ENCODE results near the gene GALC.

GALC gene

GRCh38 chr14:88005050-88005481 lies 12.1 kb upstream of the GALC start, which contains the start of gene GPR65:
Gene GPR65 (plus strand): TSS chr14:88005135. CDS start chr14:88010848, 5,713 bp downstream.
- TF ChIP-seq FOXP2 (optimal IDR thresholded peaks at IDR 0.05; ENCODE audit: borderline replicate concordance, extremely low read depth, extremely low read length, insufficient read depth) = no peak
- no peak for TF ChIP-seq SIN3A (IDR thresholded peaks at IDR 0.05; ENCODE audit: borderline replicate concordance, insufficient read depth, low read length)
- TF ChIP-seq POLR2AphosphoS5 (IDR thresholded peaks at IDR 0.05; ENCODE audit: low read depth, low read length) = no peak
- no peak for TF ChIP-seq TAF1 (IDR thresholded peaks at IDR 0.05; ENCODE audit: borderline replicate concordance, insufficient read depth, low read length)
- TF ChIP-seq REST (IDR thresholded peaks at IDR 0.05; ENCODE audit: insufficient read depth in 1 of 2, low read depth in 2 of 2, low read length in 2 of 2) = no peak

GRCh38 chr14:88004506-88005036 lies 11.6 kb upstream of the GALC start:
- no peak for TF ChIP-seq SIN3A (IDR thresholded peaks at IDR 0.05; ENCODE audit: borderline replicate concordance, insufficient read depth, low read length)
- TF ChIP-seq POLR2AphosphoS5 (IDR thresholded peaks at IDR 0.05; ENCODE audit: low read depth, low read length) = no peak
- TF ChIP-seq TAF1 (IDR thresholded peaks at IDR 0.05; ENCODE audit: borderline replicate concordance, insufficient read depth, low read length) = no peak
- no peak for TF ChIP-seq REST (IDR thresholded peaks at IDR 0.05; ENCODE audit: insufficient read depth in 1 of 2, low read depth in 2 of 2, low read length in 2 of 2)
- no peak for TF ChIP-seq FOXP2 (optimal IDR thresholded peaks at IDR 0.05; ENCODE audit: borderline replicate concordance, extremely low read depth, extremely low read length, insufficient read depth)

GRCh38 chr14:88003425-88003824 lies 10.4 kb upstream of the GALC start:
- no peak for TF ChIP-seq TAF1 (IDR thresholded peaks at IDR 0.05; ENCODE audit: borderline replicate concordance, insufficient read depth, low read length)
- no peak for TF ChIP-seq POLR2AphosphoS5 (IDR thresholded peaks at IDR 0.05; ENCODE audit: low read depth, low read length)
- no peak for TF ChIP-seq FOXP2 (optimal IDR thresholded peaks at IDR 0.05; ENCODE audit: borderline replicate concordance, extremely low read depth, extremely low read length, insufficient read depth)
- no peak for TF ChIP-seq SIN3A (IDR thresholded peaks at IDR 0.05; ENCODE audit: borderline replicate concordance, insufficient read depth, low read length)
- TF ChIP-seq REST (IDR thresholded peaks at IDR 0.05; ENCODE audit: insufficient read depth in 1 of 2, low read depth in 2 of 2, low read length in 2 of 2) = no peak

- TF ChIP-seq SIN3A (IDR thresholded peaks at IDR 0.05; ENCODE audit: borderline replicate concordance, insufficient read depth, low read length) = no peak
- TF ChIP-seq FOXP2 (optimal IDR thresholded peaks at IDR 0.05; ENCODE audit: borderline replicate concordance, extremely low read depth, extremely low read length, insufficient read depth) = no peak
- TF ChIP-seq POLR2AphosphoS5 (IDR thresholded peaks at IDR 0.05; ENCODE audit: low read depth, low read length) = no peak
- TF ChIP-seq REST (IDR thresholded peaks at IDR 0.05; ENCODE audit: insufficient read depth in 1 of 2, low read depth in 2 of 2, low read length in 2 of 2) = no peak
- no peak for TF ChIP-seq TAF1 (IDR thresholded peaks at IDR 0.05; ENCODE audit: borderline replicate concordance, insufficient read depth, low read length)
Measured at GRCh38 chr14:88002421-88003075, 9.6 kb upstream of the GALC start.
